ENCODE results near the gene MESP2.

- TF ChIP-seq, protein P1, sequence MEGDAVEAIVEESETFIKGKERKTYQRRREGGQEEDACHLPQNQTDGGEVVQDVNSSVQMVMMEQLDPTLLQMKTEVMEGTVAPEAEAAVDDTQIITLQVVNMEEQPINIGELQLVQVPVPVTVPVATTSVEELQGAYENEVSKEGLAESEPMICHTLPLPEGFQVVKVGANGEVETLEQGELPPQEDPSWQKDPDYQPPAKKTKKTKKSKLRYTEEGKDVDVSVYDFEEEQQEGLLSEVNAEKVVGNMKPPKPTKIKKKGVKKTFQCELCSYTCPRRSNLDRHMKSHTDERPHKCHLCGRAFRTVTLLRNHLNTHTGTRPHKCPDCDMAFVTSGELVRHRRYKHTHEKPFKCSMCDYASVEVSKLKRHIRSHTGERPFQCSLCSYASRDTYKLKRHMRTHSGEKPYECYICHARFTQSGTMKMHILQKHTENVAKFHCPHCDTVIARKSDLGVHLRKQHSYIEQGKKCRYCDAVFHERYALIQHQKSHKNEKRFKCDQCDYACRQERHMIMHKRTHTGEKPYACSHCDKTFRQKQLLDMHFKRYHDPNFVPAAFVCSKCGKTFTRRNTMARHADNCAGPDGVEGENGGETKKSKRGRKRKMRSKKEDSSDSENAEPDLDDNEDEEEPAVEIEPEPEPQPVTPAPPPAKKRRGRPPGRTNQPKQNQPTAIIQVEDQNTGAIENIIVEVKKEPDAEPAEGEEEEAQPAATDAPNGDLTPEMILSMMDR (conservative IDR thresholded peaks at IDR 0.05; ENCODE audit: low read length) = no peak
- no peak for TF ChIP-seq EZH2phosphoT487 (IDR thresholded peaks at IDR 0.05; ENCODE audit: borderline replicate concordance, low read depth, low read length)
Measured at GRCh38 chr15:89822611-89822950, 46.4 kb downstream of the MESP2 start.

Measured in OCI-LY7 (cell line).